HEK293 (cell line): ENCODE results near the gene DDX24.

Experiments
- CTCF ChIA-PET: fragments of 350-600 bp; formaldehyde crosslinking; extraction: SDS; loops from one replicate; lab custom pipeline; 2021; ENCODE audit warnings: antibody characterized with exemption; lab: Yijun Ruan, JAX
- POLR2A ChIA-PET: fragments of 300-600 bp; formaldehyde crosslinking; extraction: SDS; loops from one replicate; lab custom pipeline; 2020; ENCODE audit warnings: antibody characterized with exemption, inconsistent platforms; lab: Yijun Ruan, JAX
- H3K27ac ChIP-seq: fragments of 200-500 bp; sonication (Bioruptor generic); 2 replicates; pipeline ENCODE4 v1.5.1; 2014; ENCODE audit warnings: low read depth, low read length, control low read depth, inconsistent platforms; ENCODE audit errors: extremely low read depth
- H3K36me3 ChIP-seq, 2 experiments: fragments of 200-500 bp in 1 of 2; sonication (Bioruptor generic) in 1 of 2; 1 replicate in 1 of 2; 2 replicates in 1 of 2; pipeline ENCODE4 v1.5.1; 2014 to 2017; ENCODE audit warnings: inconsistent platforms in 2 of 2, low read length in 2 of 2; ENCODE audit not compliant: control insufficient read depth in 2 of 2, insufficient read depth in 1 of 2
- H3K4me1 ChIP-seq: fragments of 200-500 bp; sonication (Bioruptor generic); 2 replicates; pipeline ENCODE4 v1.5.1; 2014; ENCODE audit warnings: mild to moderate bottlenecking, low read length, inconsistent platforms; ENCODE audit not compliant: control insufficient read depth, insufficient read depth
- H3K4me3 ChIP-seq: 2 replicates; pipeline ENCODE4 v1.5.1; 2011; ENCODE audit warnings: low read depth, mild to moderate bottlenecking, control low read depth, low read length, moderate library complexity
- H3K9me3 ChIP-seq: fragments of 200-500 bp; sonication (Bioruptor generic); 2 replicates; pipeline ENCODE4 v1.5.1; 2014; ENCODE audit warnings: low read depth, low read length, inconsistent platforms; ENCODE audit not compliant: control insufficient read depth, insufficient read depth
- GLI4 ChIP-seq: fragments of 450-650 bp; formaldehyde crosslinking; IDR thresholded peaks from 2 replicates; pipeline ENCODE4 v1.5.1; 2016; ENCODE audit warnings: missing biosample characterization, missing genetic modification characterization
- GLIS2 ChIP-seq: fragments of 450-650 bp; formaldehyde crosslinking; IDR thresholded peaks from 2 replicates; pipeline ENCODE4 v1.5.1; 2016; ENCODE audit warnings: missing biosample characterization, missing genetic modification characterization
- HOXA7 ChIP-seq: sonication (generic); formaldehyde crosslinking; IDR thresholded peaks from 2 replicates; pipeline ENCODE4 v1.8.1; 2022; ENCODE audit warnings: missing genetic modification reagents, borderline replicate concordance
- KLF10 ChIP-seq: fragments of 450-650 bp; IDR thresholded peaks from 2 replicates; pipeline ENCODE4 v1.5.1; 2018; ENCODE audit warnings: missing biosample characterization, mild to moderate bottlenecking, missing genetic modification characterization
- KLF17 ChIP-seq: fragments of 450-650 bp; formaldehyde crosslinking; IDR thresholded peaks from 2 replicates; pipeline ENCODE4 v1.5.1; 2016; ENCODE audit warnings: missing biosample characterization, missing genetic modification characterization
- OSR2 ChIP-seq: fragments of 450-650 bp; formaldehyde crosslinking; IDR thresholded peaks from 2 replicates; pipeline ENCODE4 v1.5.1; 2016; ENCODE audit warnings: missing biosample characterization, missing genetic modification characterization
- ZFP37 ChIP-seq: fragments of 450-650 bp; formaldehyde crosslinking; IDR thresholded peaks from 2 replicates; pipeline ENCODE4 v1.5.1; 2016; ENCODE audit warnings: missing biosample characterization, missing genetic modification characterization
- ZIC2 ChIP-seq: fragments of 450-650 bp; formaldehyde crosslinking; IDR thresholded peaks from 2 replicates; pipeline ENCODE4 v1.5.1; 2016; ENCODE audit warnings: missing biosample characterization, missing genetic modification characterization
- ZNF214 ChIP-seq: fragments of 450-650 bp; formaldehyde crosslinking; IDR thresholded peaks from 2 replicates; pipeline ENCODE4 v1.5.1; 2017; ENCODE audit warnings: missing biosample characterization, mild to moderate bottlenecking, missing genetic modification characterization, borderline replicate concordance
- ZNF292 ChIP-seq: fragments of 450-650 bp; formaldehyde crosslinking; IDR thresholded peaks from 2 replicates; pipeline ENCODE4 v1.5.1; 2016; ENCODE audit warnings: low read depth, missing biosample characterization, missing genetic modification characterization, borderline replicate concordance
- ZNF335 ChIP-seq: fragments of 450-650 bp; formaldehyde crosslinking; conservative IDR thresholded peaks from 2 replicates; pipeline ENCODE4 v1.5.1; 2016; ENCODE audit warnings: missing biosample characterization, missing genetic modification characterization
- ZNF366 ChIP-seq: fragments of 450-650 bp; formaldehyde crosslinking; conservative IDR thresholded peaks from 2 replicates; pipeline ENCODE4 v1.5.1; 2016; ENCODE audit warnings: missing biosample characterization, missing genetic modification characterization
- ZSCAN4 ChIP-seq: fragments of 450-650 bp; formaldehyde crosslinking; IDR thresholded peaks from 2 replicates; pipeline ENCODE4 v1.5.1; 2017; ENCODE audit warnings: missing biosample characterization, missing genetic modification characterization
- TF ChIP-seq, protein P1 (sequence below): fragments of 450-650 bp; IDR thresholded peaks from 2 replicates; pipeline ENCODE4 v1.5.1; 2018; ENCODE audit warnings: missing biosample characterization, mild to moderate bottlenecking, missing genetic modification characterization
- TF ChIP-seq, protein P2 (sequence below): fragments of 450-650 bp; formaldehyde crosslinking; IDR thresholded peaks from 2 replicates; pipeline ENCODE4 v1.5.1; 2016; ENCODE audit warnings: missing biosample characterization, missing genetic modification characterization

Gene DDX24

GRCh38 chr14:94113490-94113889 lies 32.5 kb upstream of the DDX24 start:
- peaks cover 3% of the 10 kb centered on the region; the same call in 1 of the 2 replicates for H3K4me1 ChIP-seq
- CTCF ChIA-PET: interaction anchor here (0.5 to 1.6 kb wide), 4 partner anchors 16 to 279 kb away, joined by 3 to 5 read pairs (median 4); no protein-coding TSS in a partner anchor
- H3K27ac ChIP-seq: no peak overlapping the region
- POLR2A ChIA-PET: no interaction called here
- TF ChIP-seq, protein P1, sequence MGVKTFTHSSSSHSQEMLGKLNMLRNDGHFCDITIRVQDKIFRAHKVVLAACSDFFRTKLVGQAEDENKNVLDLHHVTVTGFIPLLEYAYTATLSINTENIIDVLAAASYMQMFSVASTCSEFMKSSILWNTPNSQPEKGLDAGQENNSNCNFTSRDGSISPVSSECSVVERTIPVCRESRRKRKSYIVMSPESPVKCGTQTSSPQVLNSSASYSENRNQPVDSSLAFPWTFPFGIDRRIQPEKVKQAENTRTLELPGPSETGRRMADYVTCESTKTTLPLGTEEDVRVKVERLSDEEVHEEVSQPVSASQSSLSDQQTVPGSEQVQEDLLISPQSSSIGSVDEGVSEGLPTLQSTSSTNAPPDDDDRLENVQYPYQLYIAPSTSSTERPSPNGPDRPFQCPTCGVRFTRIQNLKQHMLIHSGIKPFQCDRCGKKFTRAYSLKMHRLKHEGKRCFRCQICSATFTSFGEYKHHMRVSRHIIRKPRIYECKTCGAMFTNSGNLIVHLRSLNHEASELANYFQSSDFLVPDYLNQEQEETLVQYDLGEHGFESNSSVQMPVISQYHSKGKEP (tag by site-specific recombination): no peak
- no peak for TF ChIP-seq ZNF292
- TF ChIP-seq, protein P2, sequence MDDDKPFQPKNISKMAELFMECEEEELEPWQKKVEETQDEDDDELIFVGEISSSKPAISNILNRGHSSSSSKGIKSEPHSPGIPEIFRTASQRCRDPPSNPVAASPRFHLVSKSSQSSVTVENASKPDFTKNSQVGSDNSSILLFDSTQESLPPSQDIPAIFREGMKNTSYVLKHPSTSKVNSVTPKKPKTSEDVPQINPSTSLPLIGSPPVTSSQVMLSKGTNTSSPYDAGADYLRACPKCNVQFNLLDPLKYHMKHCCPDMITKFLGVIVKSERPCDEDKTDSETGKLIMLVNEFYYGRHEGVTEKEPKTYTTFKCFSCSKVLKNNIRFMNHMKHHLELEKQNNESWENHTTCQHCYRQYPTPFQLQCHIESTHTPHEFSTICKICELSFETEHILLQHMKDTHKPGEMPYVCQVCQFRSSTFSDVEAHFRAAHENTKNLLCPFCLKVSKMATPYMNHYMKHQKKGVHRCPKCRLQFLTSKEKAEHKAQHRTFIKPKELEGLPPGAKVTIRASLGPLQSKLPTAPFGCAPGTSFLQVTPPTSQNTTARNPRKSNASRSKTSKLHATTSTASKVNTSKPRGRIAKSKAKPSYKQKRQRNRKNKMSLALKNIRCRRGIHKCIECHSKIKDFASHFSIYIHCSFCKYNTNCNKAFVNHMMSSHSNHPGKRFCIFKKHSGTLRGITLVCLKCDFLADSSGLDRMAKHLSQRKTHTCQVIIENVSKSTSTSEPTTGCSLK (tag by site-specific recombination): no peak
- TF ChIP-seq ZNF335: peak; percentile 86
- TF ChIP-seq ZNF366 (tag by site-specific recombination): 0 out of 2 replicates have a peak, but pooled peaks have one; percentile 19
- TF ChIP-seq GLI4: no peak
- TF ChIP-seq KLF10 (tag by site-specific recombination): no peak
- peak; percentile 38; the same call in 1 of the 2 replicates for TF ChIP-seq ZIC2
- no peak for TF ChIP-seq ZFP37 (tag by site-specific recombination)
- TF ChIP-seq ZNF214 (tag by site-specific recombination): no peak
- TF ChIP-seq GLIS2 (tag by site-specific recombination): peak; percentile 40
- no peak overlapping the region for H3K4me3 ChIP-seq
- H3K36me3 ChIP-seq: no peaks in the 10 kb centered on the region
- H3K9me3 ChIP-seq: no peaks in the 10 kb centered on the region

GRCh38 chr14:94113073-94113472 lies 32.1 kb upstream of the DDX24 start:
- POLR2A ChIA-PET: no interaction called here

More at GRCh38 chr14:94113073-94113472, 32.1 kb upstream of the DDX24 start:
- H3K4me3 ChIP-seq: no peak overlapping the region
- H3K27ac ChIP-seq: no peak overlapping the region
- H3K36me3 ChIP-seq: no peaks in the 10 kb centered on the region
- no peaks in the 10 kb centered on the region for H3K9me3 ChIP-seq
- H3K4me1 ChIP-seq: peaks cover 3% of the 10 kb centered on the region; the same call in 1 of the 2 replicates
- CTCF ChIA-PET: interaction anchor here (0.6 to 1.6 kb wide), 3 partner anchors 16 to 173 kb away, joined by 3 to 4 read pairs (median 3); no protein-coding TSS in a partner anchor
- TF ChIP-seq KLF17 (tag by site-specific recombination): peak; percentile 73
- no peak for TF ChIP-seq ZSCAN4 (tag by site-specific recombination)
- peak; percentile 33; the same call in 1 of the 2 replicates for TF ChIP-seq OSR2 (tag by site-specific recombination)
- TF ChIP-seq HOXA7: no peak
